Ascending aorta (tissue), 2 donors: ENCODE measurements around the gene IL36A. TPM values are rescaled to one million over a fixed set of nuclear protein-coding genes. Genes with fewer than 3 reads are reported as not detected.

Experiments used
- DNase-seq, 2 donors: peaks; one replicate each; pipeline ENCODE4 v3.0.0-alpha.2; 2019; ENCODE audit warnings: low spot score in 2 of 2
- H3K27ac ChIP-seq, 2 donors: fragments of 200-600 bp; sonication (generic); one replicate each; pipeline ENCODE4 v1.5.1; 2016 to 2017; ENCODE audit warnings: mild to moderate bottlenecking in 1 of 2
- H3K27me3 ChIP-seq: fragments of 200-600 bp; sonication (generic); one replicate; pipeline ENCODE4 v1.5.1; 2017
- H3K36me3 ChIP-seq, 2 donors: fragments of 200-600 bp; sonication (generic); one replicate each; pipeline ENCODE4 v1.5.1; 2016
- H3K4me1 ChIP-seq, 2 donors: fragments of 200-600 bp; sonication (generic); one replicate each; pipeline ENCODE4 v1.5.1; 2016 to 2017; ENCODE audit warnings: mild to moderate bottlenecking in 1 of 2
- H3K4me3 ChIP-seq, 2 donors: fragments of 200-600 bp; sonication (generic); one replicate each; pipeline ENCODE4 v1.5.1; 2016 to 2017; ENCODE audit warnings: mild to moderate bottlenecking in 1 of 2
- H3K9me3 ChIP-seq, 2 donors: fragments of 200-600 bp; sonication (generic); one replicate each; pipeline ENCODE4 v1.5.1; 2016
- CTCF ChIP-seq, 3 experiments: fragments of 200-600 bp in 2 of 3; fragments of 450-650 bp in 1 of 3; sonication (generic) in 2 of 3; IDR thresholded peaks; one replicate each; pipeline ENCODE4 v1.5.1; 2016 to 2019; ENCODE audit warnings: antibody characterized with exemption in 3 of 3, mild to moderate bottlenecking in 1 of 3, moderate library complexity in 1 of 3
- intact Hi-C: fragments of 100-400 bp; cut with DNase I; formaldehyde crosslinking; loops from one replicate; pipeline ENCODE4 v1.15.1; 2023
- total RNA-seq: library from RNA; depleted of rRNA; stranded (reverse); fragments of >200 nt; gene quantifications from one replicate; pipeline ENCODE4 v1.1.0, GENCODE V29; 2016

IL36A gene
- total RNA-seq, 1 donor from 2014 or later = not detected

- Histone ChIP-seq H3K9me3 (no peaks in the 10 kb centered on the region), H3K36me3 (no peaks in the 10 kb centered on the region), H3K27ac (no peak overlapping the region), H3K4me3 (no peak overlapping the region), H3K27me3 (no peaks in the 10 kb centered on the region), H3K4me1 (no peaks in the 10 kb centered on the region)
- no peak for DNase-seq
- intact Hi-C loops = no loop called here
- no peak for TF ChIP-seq CTCF (IDR thresholded peaks at IDR 0.05)
Measured at GRCh38 chr2:112962308-112963175, 42.7 kb upstream of the IL36A start.

- no peak overlapping the region for H3K4me3 ChIP-seq
- H3K27me3 ChIP-seq = no peaks in the 10 kb centered on the region
- intact Hi-C loops = no loop called here
- H3K9me3 ChIP-seq = no peaks in the 10 kb centered on the region
- no peak overlapping the region for H3K27ac ChIP-seq
- TF ChIP-seq CTCF (IDR thresholded peaks at IDR 0.05) = no peak
- no peak for DNase-seq
- no peaks in the 10 kb centered on the region for H3K36me3 ChIP-seq
- no peaks in the 10 kb centered on the region for H3K4me1 ChIP-seq
Measured at GRCh38 chr2:112967023-112967422, 38.2 kb upstream of the IL36A start.

GRCh38 chr2:112972423-112973086 is 32.7 kb upstream of the IL36A start:
- H3K9me3 ChIP-seq = no peaks in the 10 kb centered on the region
- H3K27me3 ChIP-seq = no peaks in the 10 kb centered on the region
- no peak for DNase-seq
- no peak for TF ChIP-seq CTCF (IDR thresholded peaks at IDR 0.05)
- no peaks in the 10 kb centered on the region for H3K4me1 ChIP-seq
- H3K36me3 ChIP-seq = no peaks in the 10 kb centered on the region
- no peak overlapping the region for H3K4me3 ChIP-seq
- H3K27ac ChIP-seq = no peak overlapping the region
- intact Hi-C loops = no loop called here

- Histone ChIP-seq H3K9me3 (no peaks in the 10 kb centered on the region), H3K4me3 (no peak overlapping the region)
Measured at GRCh38 chr2:112973156-112973555, 32.1 kb upstream of the IL36A start.

GRCh38 chr2:112977559-112978056 is 27.7 kb upstream of the IL36A start, which contains the start of gene IL36G:
TSS of gene IL36G (plus strand) at chr2:112978006. CDS start at chr2:112978639, 633 bp downstream.
- H3K27ac ChIP-seq = no peak within 1 kb of the TSS
- no peaks in the 10 kb centered on the region for H3K36me3 ChIP-seq
- no peak for DNase-seq
- H3K9me3 ChIP-seq = no peaks in the 10 kb centered on the region
- TF ChIP-seq CTCF (IDR thresholded peaks at IDR 0.05) = no peak
- intact Hi-C loops = no loop called here
- H3K4me1 ChIP-seq = no peaks in the 10 kb centered on the region
- H3K4me3 ChIP-seq = no peak within 1 kb of the TSS
- H3K27me3 ChIP-seq = no peaks in the 10 kb centered on the region

More at GRCh38 chr2:112973156-112973555, 32.1 kb upstream of the IL36A start:
- intact Hi-C loops = no loop called here
- DNase-seq = no peak
- no peaks in the 10 kb centered on the region for H3K27me3 ChIP-seq
- no peaks in the 10 kb centered on the region for H3K36me3 ChIP-seq
- TF ChIP-seq CTCF (IDR thresholded peaks at IDR 0.05) = no peak
- no peaks in the 10 kb centered on the region for H3K4me1 ChIP-seq
- H3K27ac ChIP-seq = no peak overlapping the region
